8988T (cell line): ENCODE data around the gene CUZD1.
A peak's percentile ranks its signal among the peaks of the same experiment; 100 is the strongest.
"Not testable (repeated sequence)": the region's sequence is repeated elsewhere in the genome, so short reads cannot be mapped to it uniquely, and the experiment has no call there.

Experiments
- DNase-seq: peaks from one replicate; pipeline ENCODE4 v3.0.0; 2011

CUZD1 gene

GRCh38 chr10:122845783-122846332 is at the start of gene CUZD1:
Gene CUZD1, minus strand, starts transcription at chr10:122845857. Its CDS starts 14 bp downstream, at chr10:122845843.
- no peak for DNase-seq

- DNase-seq: no peak
Observed at GRCh38 chr10:122894261-122894944, 48.7 kb upstream of the CUZD1 start.

- no peak for DNase-seq
Observed at GRCh38 chr10:122884166-122884565, 38.5 kb upstream of the CUZD1 start.

- DNase-seq: no peak
Observed at GRCh38 chr10:122882766-122883165, 37.1 kb upstream of the CUZD1 start.

GRCh38 chr10:122879339-122880273 is 33.9 kb upstream of the CUZD1 start, which contains the start of gene FAM24B:
Gene FAM24B, minus strand, starts transcription at chr10:122879581. Its CDS starts 29,066 bp downstream, at chr10:122850515.
- peak; percentile 51 for DNase-seq

DNA sequence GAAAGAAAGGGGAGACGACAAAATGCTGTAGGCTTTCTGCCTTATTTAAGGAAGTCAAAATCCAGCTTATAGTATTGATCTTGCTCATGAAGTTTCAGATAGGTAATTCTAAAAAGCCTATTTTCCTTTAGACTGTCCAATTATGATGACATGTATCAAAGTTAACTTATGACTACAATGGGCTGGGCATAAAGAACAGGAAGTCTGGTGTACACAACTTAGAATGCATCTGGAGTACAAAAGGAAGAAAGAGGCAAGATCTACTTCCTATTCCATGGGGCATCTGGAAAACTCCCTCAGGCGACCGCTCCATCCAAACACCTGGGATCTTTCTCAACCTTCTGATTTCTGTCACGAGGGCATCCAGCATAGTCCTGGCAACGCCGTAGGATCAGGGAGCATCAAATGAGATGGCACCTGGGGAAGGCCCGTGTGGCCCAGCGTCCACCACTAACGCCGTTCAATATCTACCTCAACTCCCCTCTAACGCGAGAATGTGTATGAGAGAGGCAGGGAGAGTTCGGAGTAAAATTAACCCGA is 33.2 kb upstream of the CUZD1 start:
- DNase-seq: no peak

DNA sequence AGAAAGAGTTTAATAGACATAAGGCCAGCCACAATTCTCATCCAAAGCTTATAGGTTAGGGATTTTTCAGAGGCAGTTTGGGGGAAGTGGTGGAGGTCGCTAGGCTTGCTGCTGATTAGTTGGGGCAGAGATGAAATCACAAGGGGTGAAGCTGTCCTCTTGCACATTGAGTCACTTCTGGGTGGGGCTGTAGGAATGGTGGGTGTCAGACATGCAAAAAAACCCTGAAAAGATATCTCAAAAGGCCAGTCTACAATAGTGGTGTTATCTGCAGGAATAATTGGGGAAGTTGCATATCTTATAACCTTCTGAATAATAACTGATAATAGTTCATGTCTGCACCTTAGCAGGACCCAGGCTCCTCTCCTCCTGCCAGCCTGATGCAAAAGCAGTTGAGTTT is 31.6 kb upstream of the CUZD1 start:
- DNase-seq: no peak

- no peak for DNase-seq
Observed at GRCh38 chr10:122876467-122876855, 30.8 kb upstream of the CUZD1 start.

DNA sequence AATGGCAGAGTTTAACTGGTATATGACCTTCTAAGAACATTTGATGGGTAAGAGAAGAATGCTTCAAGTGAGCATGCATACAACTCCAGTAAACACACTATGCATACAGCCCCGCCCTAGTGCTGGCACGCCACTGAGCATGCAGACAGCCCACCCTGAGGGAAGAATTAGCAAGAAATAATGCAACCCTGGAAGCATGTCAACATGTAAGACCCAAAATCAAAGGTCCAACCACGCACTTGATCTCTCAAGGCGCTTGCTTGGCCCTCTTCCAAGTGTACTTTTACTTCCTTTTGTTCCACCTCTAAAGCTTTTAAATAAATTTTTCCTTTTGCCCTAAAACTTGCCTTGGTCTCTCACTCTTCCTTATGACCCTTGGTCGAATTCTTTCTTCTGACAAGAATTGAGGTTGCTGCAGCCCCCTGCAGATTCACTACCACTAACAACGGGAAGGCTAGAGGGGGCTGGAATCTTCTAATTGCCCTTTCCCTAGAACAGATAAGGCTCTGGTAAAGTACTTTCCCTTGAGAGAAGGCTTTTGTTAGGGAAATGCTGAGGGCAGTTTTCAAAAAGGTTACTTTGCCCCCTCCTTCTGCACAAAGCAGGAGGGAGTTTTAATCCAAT is 30.3 kb upstream of the CUZD1 start:
- no peak for DNase-seq

- not testable (repeated sequence) for DNase-seq
Observed at GRCh38 chr10:122871947-122872346, 26.3 kb upstream of the CUZD1 start.

GRCh38 chr10:122868768-122869167 is 23.1 kb upstream of the CUZD1 start:
- not testable (repeated sequence) for DNase-seq

DNA sequence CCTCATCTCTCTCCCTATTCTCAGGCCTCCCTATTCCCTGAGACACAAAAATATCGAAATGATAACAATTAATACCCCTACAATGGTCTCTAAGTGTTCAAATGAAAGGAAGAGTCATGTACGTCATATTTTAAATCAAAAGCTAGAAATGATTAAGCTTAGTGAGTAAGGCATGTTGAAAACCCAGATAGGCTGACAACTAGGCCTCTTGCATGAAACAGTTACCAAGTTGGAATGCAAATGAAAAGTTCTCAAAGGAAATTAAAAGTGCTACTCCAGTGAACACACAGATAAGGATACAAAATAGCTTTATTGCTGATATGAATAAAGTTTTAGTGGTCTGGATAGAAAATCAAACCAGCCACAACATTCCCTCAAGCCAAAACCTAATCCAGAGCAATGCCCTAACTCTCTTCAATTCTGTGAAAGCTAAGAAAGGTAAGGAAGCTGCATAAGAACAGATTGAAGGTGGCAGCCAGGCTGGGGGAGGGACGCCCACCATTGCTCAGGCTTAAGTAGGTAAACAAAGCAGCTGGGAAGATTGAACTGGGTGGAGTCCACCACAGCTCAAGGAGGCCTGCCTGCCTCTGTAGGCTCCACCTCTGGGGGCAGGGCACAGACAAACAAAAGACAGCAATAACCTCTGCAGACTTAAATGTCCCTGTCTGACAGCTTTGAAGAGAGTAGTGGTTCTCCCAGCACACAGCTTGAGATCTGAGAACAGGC is 21.3 kb upstream of the CUZD1 start:
- not testable (repeated sequence) for DNase-seq

DNA sequence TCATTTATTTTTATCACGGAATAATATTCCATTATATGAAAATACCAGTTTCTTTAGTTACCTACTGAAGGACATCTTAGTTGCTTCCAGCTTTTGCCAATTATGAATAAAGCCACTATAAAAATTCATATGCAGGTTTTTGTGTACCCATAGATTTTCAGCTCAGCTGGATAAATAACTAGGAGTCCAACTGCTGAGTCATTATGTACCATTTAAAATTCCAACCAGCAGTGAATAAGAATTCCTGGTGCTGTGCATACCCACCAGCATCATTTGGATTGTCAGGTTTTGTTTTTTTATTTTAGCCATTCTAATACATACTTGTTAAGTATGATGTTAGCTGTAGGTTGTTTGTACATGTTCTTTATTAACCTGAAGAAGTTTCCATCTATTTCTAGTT is 19.2 kb upstream of the CUZD1 start:
- DNase-seq: no peak

DNA sequence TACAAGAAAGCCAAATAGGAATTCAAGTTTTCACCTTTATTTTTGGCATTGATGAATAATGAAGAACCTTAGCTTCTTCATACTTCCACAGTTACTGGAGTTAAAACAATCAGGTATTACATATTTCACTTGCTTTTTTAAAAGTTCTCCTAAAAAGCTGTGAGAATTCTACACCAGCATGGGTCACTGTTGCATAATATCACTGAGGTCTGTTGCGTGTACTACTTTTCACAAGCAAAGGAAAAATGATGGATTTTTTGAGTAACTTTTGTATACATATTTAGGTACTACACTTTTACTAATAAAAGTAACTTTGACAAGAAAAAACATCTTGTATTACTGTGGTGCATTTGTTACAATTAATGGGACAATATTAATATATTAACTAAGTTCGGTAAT is 18.5 kb upstream of the CUZD1 start:
- DNase-seq: no peak

DNA sequence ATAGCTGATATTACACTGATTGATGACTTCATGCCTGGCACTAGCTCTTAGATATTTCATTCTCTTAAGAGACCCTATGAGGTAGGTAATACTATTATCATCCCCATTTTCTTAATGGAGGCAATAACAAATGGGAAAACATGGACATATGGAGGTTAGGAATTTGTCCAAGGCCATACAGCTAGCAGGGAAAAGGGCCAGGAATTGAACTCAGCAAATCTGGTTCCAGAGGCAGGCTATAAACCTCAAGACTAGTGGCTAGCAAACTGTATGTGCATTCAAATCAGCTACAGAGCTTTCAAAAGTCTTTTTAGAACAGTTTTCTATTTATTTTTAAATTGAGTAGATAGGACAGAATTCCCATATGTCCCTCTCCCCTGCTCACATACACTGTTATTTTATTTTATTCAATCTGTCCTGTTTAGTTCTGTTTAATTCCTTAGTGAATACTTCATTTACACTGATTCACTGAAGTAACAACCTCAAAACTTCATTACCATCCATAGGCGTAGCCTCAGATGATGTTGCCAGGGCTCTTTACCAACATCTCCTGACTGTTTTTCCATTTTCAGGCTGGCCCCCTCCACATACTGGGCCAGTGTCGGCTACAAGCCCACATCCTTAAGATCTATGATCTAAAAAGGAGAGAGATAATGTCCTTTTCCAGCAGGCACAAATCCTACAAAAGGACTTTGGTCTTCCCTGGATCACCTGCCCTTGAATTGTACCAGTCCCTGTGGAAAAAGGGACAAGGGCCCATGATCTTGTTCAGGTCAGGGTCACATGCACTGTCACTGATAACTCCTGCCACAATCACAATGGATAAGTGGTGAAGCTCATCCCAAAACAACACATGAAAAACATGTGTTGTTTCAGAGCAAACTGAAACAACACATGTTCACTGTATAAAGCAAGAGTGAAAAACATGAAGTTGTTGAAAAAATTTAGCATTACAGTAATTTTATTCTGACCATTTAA is 17.8 kb upstream of the CUZD1 start:
- DNase-seq: no peak

GRCh38 chr10:122861711-122862161 is 16.1 kb upstream of the CUZD1 start:
- no peak for DNase-seq

DNA sequence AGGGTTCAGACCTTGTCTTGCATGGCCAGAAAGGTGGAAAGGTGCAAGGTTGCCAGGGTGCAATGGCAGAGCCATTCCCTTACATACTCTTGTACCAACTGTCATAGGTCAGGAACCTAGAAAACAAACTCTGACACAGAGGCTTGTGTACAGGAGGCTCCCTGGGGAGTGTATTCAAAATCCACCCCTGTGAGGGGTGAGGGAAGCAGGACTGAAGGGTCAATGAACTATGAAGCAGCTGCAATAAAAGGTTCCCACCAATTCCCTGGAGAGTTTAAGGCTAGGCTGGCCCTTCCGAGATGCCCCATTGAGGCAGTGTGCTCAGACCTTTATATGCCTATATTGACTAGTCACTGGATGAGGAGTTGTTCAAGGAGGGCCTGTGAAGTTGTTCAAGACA is 13.9 kb upstream of the CUZD1 start:
- no peak for DNase-seq

GRCh38 chr10:122858042-122858441 is 12.4 kb upstream of the CUZD1 start:
- DNase-seq: not testable (repeated sequence)

- DNase-seq: no peak
Observed at GRCh38 chr10:122856902-122857301, 11.2 kb upstream of the CUZD1 start.

DNA sequence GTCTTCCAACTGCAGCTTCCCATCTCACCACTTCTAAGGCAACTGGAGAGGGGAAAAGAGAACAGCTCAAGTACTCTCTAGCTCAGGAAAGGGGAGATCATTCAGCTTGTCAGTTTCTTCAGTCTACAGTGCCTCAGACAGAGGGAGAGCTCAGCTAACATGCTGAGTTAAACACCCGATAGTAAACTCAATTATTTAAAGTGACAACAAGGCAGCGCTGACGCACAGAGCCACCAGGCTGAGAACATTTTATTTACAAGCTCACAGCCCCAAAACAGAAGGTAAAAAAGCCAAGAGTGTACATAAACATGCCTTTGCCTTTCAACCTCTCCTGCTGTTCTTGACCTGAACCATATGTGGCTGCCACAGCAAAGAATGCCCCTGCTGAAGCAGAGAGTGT is 10.1 kb upstream of the CUZD1 start:
- DNase-seq: no peak

DNA sequence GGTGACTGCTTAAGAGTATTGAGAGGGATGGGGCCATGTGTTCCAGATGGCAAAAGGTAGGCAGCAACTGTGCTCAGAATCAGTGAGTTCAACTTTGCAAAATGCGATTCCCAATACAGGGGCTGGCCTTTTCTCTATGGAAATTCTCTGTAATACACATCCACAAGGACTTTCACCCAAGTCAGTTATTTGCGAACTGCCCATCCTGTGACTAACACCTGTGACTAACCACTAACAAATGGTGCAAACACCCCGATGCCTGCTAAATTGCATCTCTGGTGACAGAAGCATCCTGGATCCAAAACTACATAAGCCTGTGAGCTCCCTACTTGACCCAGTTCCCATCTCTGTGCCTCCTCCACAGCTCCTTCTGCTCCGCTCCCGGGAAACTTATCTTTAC is 9.0 kb upstream of the CUZD1 start:
- DNase-seq: no peak
